Astrocyte of the spinal cord (primary cell): Measurements from ENCODE around the gene RBM19.

Experiments used
- DNase-seq: peaks from one replicate; pipeline ENCODE4 v3.0.0; 2011; ENCODE audit warnings: low read depth, low spot score
- H3K4me3 ChIP-seq: 2 replicates; pipeline ENCODE4 v1.5.1; 2011; ENCODE audit warnings: low read depth, mild to moderate bottlenecking, low read length, moderate library complexity
- CTCF ChIP-seq: IDR thresholded peaks from 2 replicates; pipeline ENCODE4 v1.5.1; 2012; ENCODE audit warnings: low read depth, mild to moderate bottlenecking, low read length, inconsistent platforms
- in situ Hi-C: cut with HindIII; loops from 2 replicates; pipeline ENCODE4 v1.10.0; 2017; ENCODE audit warnings: low sequenced_read_pairs

RBM19 gene

GRCh38 chr12:113796066-113796827, 169.9 kb downstream of the RBM19 start:
- DNase-seq = no peak
- no peak for TF ChIP-seq CTCF
- no peak overlapping the region for H3K4me3 ChIP-seq
- in situ Hi-C loops = no loop called here

GRCh38 chr12:113795445-113795844, 170.7 kb downstream of the RBM19 start:
- in situ Hi-C loops = no loop called here
- TF ChIP-seq CTCF = no peak
- no peak for DNase-seq
- H3K4me3 ChIP-seq = no peak overlapping the region

GRCh38 chr12:113794774-113795173, 171.4 kb downstream of the RBM19 start:
- TF ChIP-seq CTCF = no peak
- H3K4me3 ChIP-seq = no peak overlapping the region
- no peak for DNase-seq
- in situ Hi-C loops = no loop called here

- no peak for TF ChIP-seq CTCF
- DNase-seq = no peak
- no peak overlapping the region for H3K4me3 ChIP-seq
- in situ Hi-C loops = no loop called here
Observed at GRCh38 chr12:113793250-113793649, 172.9 kb downstream of the RBM19 start.

- in situ Hi-C loops = no loop called here
- DNase-seq = no peak
- H3K4me3 ChIP-seq = no peak overlapping the region
- TF ChIP-seq CTCF = no peak
Observed at GRCh38 chr12:113792450-113792849, 173.7 kb downstream of the RBM19 start.

- H3K4me3 ChIP-seq = no peak overlapping the region
- peak; percentile 39 for DNase-seq
- no peak for TF ChIP-seq CTCF
- in situ Hi-C loops = no loop called here
Observed at GRCh38 chr12:113788020-113788856, 177.9 kb downstream of the RBM19 start.
